Measurements from ENCODE around the gene MED15.
"Not testable (repeated sequence)": the region's sequence is repeated elsewhere in the genome, so short reads cannot be mapped to it uniquely, and the experiment has no call there.

MED15 gene

DNA sequence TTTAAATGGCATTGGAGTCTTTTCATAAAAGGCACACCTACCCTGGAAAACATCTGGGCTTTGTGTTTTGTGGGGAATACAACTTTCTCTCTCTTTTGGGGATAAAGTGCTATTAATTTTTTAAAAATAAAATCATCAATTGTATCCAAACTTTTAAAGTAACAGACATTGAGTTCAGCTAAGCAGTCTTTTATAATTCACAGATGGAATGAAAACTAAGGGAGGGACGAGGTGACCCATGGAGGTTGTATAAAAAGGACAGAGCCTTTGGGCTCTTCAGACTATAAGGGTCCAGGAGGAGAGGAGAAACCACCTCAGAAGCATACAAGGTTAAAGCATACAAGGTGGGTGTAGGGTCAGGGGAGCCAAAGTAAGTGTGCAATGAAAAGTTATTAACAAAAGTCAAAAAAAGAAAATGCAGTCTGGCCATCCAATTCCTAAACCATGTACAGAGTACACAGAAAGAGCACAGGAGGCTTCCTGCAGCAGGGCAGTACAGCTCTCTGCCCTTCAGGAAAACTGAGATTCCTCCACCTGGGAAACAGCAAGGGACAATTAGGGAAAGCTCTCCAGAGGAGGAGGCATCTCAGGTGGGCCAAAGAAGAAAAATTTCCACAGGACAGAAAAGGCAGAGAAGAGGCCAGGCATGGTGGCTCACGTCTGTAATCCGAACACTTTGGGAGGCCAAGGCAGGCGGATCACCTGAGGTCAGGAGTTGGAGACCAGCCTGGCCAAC, 22.3 kb upstream of the MED15 start:
- DNase-seq = no peak

DNA sequence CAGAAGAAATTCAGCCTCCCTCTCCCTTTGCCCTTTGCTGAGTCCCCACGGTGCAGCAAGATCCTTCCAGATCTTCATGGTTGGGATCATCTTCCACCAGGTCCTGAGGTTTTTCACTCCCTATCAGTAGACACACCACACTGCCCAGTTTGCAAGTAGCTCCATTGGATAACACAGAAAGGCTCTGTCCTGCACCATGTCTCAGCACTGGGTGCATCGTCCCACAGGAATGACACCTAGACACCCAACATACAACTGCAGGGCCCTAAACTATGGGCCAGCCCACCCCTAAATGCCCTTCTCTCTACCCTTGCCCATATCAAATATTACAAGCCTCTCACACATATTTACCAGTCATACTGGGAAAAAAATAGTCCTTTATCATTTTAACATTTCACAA, 21.2 kb upstream of the MED15 start:
- no peak for DNase-seq

DNA sequence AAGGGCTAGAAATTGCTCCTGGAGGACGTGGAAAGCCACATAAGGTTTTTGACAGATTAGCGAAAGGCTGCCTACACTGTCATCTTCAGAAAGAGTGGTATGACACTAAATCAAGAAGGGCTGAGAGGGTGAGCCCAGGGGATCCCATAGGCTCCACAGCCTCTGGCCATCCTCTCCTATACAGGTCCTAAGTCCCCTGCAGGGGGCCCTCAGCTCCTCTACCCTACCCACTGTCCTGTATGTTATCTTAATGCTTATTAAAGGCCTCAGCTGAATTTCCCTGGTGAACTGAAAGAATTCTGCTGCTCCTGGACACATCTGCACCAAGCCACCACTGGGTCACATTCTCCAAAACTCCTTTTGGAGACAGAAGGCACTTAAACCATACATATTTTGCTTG, 19.7 kb upstream of the MED15 start:
- DNase-seq = no peak

DNA sequence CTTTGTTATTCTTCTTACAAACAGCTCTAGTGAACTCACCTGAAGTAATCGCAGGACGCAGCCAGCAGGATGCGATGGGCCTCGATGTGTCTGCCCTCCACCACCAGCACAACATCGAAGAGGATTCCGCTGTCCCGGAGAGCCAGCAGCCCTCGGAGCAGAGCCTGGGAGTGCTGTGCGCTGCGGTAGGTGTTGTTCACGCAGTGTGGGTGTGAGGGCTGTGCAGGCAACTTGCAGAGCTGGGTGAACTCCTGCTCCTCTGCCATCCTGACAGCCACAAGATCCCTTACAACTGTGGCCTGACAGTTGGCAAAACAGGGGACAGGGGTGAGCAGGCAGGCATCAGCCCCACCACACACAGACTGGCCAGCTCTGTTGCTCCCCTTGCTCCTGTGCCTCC, 18.5 kb upstream of the MED15 start:
- no peak for DNase-seq

DNA sequence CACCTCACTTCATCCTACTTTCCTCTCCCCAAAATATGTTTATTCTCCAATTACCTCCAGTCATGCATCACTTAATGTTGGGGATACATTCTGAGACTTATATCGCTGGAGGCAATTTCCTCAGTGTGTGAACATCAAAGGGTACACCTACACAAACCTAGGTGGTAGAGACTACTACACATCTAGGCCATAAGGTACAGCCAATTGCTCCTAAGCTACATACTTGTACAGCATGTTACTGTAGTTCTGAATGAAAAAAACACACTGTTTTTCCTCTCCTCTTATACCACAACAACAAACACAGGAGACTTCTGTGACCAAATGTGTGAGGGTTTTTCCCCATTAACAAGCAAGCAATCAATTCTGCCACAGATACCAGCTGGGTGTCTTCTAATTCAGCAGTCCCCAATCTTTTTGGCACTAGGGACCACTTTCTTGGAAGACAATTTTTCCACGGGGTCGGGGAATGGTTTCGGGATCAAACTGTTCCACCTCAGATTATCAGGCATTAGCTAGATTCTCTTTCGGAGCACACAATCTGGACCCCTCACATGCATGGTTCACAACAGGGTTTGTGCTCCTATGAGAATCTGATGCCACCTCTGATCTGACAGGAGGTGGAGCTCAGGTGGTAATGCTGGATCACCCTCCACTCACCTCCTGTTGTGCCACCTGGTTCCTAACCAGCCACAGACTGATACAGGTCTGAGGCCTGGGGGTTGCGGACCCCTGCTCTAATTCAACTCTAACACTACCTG, 17.0 kb upstream of the MED15 start:
- no peak for DNase-seq

DNA sequence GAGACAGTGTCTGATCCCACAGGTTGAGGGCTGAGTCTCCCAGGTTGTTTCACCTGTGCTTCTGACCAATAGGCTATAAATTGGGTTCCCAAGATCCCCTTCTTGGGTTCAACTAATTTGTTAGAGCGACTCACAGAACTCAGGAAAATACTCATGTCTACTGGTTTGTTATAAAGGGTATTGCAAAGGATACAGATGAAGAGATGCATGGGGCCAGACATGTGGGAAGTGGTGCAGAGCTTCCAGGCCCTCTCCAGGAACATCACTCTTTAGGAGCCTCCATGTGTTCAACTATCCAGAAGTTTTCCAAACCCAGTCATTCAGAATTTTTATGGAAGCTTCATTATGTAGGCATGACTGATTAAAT, 16.5 kb upstream of the MED15 start:
- no peak for DNase-seq

DNA sequence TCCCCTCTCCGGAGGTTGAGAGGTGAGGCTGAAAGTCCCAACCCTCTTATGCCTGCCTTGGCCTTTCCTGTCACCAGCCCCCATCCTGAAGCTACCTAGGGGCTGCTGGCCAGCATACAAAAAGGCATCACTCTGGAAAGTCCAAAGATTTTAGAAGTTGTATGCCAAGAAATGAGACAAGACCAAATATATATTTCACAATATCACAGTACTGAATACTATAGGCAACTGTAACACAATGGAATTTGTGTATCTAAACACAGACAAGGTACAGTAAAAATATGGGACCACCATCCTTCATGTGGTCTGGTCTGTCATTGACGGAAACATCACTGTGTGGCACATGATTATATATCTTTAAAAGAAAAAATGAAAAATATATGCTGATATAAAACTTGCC, 16.1 kb upstream of the MED15 start:
- no peak for DNase-seq

DNA sequence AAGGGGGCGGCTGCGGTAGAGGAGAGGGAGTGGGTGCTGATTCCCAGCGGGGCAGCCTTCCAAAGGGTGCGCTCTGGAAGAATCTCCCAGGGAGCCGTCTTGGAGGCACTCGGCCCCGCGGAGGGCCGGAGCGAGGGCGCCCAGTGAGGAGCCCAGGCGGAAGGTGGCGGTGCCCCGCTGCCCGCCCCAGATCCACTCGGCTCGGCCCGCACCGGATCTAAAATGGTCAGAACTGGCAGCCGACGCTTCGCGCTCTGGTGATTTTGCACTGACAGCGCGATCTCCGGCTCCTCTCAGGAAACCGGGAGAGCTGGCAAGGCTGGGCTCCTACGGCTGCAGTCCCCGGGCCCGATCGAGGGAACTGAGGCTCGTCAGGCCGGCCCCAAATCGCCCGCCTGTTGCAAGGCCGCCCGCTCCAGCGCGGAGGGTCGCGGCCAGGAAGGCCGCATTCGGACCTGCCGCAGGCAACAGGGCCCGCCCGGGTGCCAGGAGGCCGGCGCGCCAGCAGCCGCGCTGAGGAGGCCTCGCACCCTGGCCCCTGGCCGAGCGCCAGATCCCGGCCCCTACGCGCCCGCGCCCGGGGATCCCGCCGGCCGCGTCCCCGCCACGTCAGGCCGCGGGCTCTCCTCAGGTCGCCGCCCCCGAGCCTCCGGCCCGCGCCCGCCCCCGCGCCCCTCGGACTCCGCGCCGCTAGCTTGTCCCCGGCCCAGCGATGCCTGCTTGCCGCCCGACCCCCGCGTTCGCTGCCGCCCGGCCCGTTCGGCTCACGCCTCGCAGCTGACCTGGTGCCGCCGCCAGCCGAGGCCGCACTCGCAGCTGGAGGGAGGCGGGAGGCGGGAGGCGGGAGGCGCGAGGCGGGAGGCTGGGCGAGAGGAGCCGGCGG, 12.2 kb upstream of the MED15 start, which contains the start of gene KLHL22:
Gene KLHL22, minus strand, starts transcription at position 818 of the 883 bp plus-strand sequence. CDS start 6,584 bp downstream, outside the sequence.
- DNase-seq = peak; percentile 18

DNA sequence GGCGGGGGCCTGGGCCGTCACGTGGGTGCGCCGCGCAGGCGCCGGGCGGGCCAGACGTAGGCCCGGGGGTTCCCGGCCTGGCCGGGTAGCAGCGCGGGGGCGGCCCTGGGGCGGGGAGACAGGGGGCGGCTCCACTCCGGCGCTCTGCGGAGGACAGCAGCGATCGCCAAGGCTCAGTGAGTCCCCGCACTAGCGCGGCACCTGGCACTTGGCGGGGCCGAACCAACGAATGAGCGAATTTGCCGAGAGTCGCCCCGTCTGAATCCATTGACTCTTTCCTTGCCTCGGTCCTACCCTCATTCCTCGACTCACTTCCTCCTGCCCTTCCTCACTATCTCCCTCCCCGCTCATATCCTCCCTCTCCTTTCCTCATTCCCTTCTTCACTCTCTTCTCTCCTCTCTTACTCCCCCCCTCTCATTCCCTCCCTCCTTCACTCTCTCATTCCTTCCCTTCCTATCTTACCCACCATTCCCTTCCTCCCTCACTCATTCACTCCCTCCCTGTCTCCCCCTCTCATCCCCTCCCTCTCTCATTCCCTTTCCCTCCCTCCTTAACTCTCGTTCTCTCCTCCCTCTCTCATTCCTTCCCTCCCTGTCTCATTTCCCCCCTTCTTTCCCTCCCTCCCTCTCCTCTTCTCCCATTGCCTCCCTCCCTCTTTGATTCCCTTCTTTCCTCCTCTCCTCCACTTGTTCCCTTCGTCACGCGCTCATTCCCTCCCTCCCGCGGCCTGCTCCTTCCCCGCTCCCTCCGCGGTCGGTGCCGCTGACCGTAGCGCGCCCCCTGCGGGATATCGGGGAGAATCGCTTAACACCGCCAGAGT, 11.3 kb upstream of the MED15 start:
- DNase-seq = peak; percentile 86

DNA sequence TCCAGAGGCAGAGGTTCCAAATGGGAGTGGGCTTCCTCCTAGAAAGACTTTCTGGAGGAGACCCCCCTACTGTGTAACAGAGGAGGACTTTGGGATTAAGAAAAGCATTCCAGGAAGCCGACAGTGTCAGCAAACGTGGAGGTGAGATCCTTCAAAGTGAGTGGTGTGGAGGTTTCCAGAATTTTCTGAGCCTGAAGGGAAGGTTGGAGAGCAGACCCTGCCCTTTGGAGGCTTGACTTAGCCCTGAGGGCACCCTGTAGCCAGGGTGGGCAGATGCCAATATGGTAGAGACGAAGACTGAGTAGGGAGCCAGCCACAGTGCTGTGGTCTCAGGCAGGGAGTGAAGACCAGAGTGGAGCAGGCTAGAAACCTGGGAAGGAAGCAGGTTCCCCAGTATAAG, 10.0 kb upstream of the MED15 start:
- no peak for DNase-seq

DNA sequence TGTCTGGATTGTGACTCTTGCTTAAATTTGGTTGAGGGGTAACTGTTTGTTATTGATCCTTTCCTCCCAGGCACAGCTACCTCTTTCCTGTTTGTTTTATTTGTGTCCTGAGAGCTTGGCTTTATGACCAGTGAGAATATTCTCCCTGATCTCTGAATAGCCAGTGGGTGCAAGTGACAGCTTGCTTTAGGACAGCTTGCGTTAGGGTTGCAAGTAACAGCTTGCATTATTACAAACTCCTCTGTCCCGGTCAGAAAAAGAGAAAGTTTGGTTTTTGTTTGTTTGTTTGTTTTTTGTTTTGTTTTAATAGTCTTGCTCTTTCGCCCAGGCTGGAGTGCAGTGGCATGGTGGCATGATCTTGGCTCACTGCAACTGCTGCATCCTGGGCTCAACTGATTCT, 8.5 kb upstream of the MED15 start:
- DNase-seq = no peak

DNA sequence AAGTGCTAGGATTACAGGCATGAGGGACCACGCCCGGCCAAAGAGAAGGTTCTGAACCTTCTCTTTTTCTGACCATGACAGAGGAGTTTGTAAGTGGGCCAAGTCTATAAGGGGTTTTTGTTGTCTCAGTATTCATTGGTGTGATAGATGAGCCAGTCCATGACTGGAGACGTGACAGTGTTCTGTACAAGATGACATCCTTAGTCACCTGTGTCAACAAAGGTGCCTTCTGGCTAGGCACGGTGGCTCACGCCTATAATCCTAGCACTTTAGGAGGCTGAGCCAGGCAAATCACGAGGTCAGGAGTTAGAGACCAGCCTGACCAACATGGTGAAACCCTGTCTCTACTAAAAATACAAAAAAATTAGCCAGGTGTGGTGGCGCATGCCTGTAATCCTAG, 7.6 kb upstream of the MED15 start:
- no peak for DNase-seq

DNA sequence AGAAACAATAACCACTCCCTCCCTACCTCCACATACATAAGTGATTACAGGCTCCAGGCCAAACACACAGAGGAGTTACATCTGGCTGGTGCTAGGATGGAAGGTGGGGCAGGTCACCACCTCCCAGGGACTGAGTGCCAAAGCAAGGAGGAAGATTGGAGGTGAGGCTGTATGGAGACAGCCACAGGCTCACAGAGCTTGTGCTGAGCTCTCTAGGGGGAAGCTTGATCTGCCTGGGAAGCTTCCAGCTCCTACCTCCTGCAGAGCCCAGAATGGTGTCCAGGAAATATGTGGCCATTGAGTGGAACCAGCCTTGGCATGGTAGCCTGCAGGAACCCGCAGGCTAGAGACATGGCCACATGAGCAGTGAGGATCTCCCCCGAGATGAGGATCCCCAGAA, 3.6 kb upstream of the MED15 start:
- no peak for DNase-seq

DNA sequence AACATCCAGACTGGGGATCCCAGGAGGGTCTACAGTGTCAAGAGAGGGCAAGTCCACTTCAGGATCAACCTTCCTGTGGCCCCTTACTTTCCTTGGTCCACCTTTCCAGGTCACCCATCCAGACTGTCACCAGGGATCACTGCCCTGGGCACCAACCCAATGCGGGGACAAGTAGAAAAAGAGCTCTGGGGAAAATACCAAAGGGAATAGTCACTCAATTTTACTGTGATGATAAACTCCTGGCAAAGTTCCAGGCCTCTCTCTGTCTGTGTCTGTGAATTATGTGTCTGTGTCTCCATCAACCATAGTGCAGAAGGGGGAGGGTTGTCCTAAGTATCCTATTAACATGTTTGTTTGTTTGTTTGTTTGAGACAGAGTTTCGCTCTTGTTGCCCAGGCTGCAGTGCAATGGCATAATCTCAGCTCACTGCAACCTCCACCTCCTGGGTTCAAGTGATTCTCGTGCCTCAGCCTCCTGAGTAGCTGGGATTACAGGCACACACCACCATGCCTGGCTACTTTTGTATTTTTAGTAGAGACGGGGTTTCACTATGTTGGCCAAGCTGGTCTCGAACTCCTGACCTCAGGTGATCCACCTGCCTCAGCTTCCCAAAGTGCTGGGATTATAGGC, 3.0 kb upstream of the MED15 start:
- DNase-seq = not testable (repeated sequence)

DNA sequence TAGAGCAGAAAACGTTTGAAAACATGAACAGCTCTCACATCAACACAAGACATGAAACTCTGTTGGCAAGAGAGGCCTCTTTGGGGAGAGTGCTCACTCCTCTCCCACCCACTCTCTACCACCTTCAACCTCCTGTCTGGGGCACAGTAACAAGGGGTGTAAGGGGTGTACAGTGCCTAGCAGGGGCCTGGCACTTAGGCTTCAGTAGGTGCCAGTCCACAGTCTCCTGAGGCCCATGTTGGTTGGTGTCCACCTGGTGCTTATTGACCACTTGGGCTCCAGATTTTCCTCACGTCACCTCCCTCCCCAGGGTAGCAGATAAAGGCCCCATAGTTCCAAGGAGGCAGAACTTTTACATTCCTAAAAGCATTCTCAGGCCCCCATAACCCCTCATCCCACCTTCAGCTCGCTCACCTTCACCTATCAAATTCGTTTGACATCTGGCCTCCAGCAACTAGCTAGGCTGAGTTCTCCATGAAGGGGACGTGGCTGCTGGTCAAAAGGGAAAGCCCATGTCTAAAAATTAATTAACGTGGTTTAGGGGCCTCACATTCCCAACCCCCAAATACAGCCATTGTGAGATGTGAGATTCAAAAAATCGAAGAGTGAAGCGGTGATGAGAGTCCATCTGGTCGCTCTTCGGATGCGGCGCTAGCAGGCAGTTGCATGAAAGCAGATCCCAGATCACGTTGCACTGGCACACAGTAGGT, 712 bp upstream of the MED15 start:
- DNase-seq = no peak

DNA sequence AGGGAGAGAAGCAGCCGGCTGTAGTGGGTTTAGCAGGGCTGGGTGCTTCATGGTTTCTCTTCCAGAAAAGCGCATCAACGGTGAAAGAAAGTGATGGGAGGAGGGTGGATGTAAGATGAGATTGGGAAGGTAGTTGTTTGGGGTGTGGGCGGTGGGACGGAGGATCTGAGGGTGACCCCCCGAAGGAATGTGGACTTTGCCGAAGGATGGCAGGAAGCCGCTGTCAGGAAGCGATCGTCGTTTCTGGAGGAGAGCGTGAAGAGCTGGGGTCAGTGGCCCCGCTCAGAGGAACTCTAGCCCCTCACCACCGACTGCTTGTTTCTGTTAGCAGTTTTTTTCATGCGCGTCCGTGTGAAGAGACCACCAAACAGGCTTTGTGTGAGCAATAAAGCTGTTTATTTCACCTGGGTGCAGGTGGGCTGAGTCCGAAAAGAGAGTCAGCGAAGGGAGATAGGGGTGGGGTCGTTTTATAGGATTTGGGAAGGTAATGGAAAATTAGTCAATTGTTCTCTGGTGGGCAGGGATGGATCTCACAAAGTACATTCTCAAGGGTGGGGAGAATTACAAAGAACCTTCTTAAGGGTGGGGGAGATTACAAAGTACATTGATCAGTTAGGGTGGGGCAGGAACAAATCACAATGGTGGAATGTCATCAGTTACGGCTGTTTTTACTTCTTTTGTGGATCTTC, 801 bp downstream of the MED15 start:
- not testable (repeated sequence) for DNase-seq

DNA sequence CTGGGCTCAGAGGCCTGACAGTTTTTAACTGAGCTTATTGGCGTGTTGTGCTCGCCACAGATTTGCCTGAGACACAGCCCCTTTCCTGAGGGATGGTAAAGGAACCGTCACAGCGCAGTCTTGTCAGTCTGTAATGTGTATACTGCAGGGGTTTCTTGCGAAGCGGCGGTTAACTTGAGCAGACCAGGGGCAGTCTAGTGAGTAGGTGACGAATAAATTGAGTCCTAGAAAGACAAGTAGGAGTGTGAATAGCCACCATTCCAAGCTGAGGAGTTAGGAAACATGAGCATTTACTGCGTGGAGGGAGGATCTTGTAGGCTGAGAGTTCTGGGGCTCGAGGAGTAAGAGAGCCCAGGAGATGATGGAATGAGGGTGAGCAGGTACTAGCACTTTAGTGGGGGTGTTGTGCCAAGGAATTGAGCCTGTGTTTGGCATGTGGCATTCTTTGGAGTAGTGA, 1.4 kb downstream of the MED15 start:
- DNase-seq = no peak

DNA sequence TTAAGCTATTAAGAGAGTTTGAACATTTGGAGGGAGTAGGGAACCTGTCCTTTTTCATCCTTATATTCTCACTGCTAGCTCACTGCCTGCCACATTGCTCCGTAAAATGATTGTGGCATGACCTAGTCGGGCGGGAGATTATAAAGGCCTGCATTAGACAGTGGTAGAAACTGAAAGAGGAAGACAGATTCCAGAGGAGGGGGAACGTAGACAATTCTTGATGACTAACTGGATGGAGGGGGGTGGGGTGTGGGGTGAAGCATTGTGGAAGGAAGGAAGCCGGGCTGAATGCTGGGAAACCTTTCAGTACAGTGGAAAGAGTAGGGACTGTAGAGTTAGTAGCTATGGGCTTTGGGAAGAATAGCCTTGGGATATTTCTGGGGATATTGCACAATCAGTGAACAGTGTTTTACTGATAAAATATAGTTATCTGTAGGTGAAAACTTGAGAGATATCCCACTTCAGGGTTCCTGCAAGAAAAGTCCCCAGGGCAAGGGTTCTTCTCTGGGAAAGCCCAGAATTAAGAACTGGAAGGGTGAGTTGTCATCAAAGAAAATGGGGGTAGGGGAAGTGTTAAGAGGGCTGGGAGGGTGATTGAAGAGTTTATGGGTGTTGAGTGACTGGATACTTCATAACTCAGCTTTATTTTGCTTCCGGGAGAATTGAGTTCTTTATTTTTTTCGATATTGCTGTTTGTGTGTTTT, 2.1 kb downstream of the MED15 start:
- DNase-seq = peak; percentile 32

DNA sequence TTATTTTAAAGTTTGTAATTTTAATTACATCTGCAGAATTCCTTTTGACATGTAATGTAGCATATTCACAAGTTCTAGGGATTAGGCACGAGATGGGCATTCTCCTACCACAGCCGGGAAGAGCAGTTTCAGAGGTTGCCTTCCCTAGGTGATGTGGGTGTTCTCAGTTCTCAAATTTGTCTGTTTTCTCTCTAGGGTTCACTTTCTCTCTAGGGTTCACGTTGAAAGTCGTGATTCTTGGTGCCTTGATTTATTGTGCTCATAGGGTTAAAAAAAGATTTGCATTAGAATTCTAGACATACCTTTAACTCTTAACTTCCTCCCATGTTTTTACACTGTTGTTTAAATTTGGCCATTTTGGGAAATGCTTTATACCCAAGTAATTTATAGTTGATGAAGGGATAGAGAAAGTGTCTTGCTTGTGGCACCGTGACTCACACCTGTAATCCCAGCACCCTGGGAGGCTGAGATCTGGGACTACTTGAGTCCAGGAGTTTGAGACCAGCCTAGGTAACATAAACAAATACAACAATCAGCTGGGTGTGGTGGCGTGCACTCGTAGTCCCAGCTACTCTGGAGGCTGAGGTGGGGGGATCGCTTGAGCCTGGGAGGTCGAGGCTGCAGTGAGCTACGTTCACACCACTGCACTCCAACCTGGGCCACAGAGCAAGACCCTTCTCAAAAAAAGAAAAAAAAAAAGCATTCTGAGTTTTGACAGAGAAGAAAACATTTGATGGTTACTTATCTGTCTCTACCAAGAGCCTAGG, 3.6 kb downstream of the MED15 start:
- DNase-seq = no peak
